Left ventricle myocardium inferior (tissue), 1 donor: ENCODE measurements around the gene LTBP1. TPM values are rescaled to one million over a fixed set of nuclear protein-coding genes. Genes with fewer than 3 reads are reported as not detected.
A peak's percentile ranks its signal among the peaks of the same experiment; 100 is the strongest.

Source experiments
- DNase-seq: peaks from one replicate; pipeline ENCODE4 v3.0.0-alpha.2; 2020
- H3K27ac ChIP-seq: fragments of 200-600 bp; replicated peaks from 2 replicates; pipeline ENCODE4 v1.8.0; 2021
- H3K27me3 ChIP-seq: fragments of 200-600 bp; 2 replicates; pipeline ENCODE4 v1.8.0; 2021; ENCODE audit warnings: low read depth
- H3K36me3 ChIP-seq: fragments of 200-600 bp; 2 replicates; pipeline ENCODE4 v1.8.0; 2021
- H3K4me1 ChIP-seq: fragments of 200-600 bp; 2 replicates; pipeline ENCODE4 v1.8.0; 2021
- H3K4me3 ChIP-seq: fragments of 200-600 bp; 2 replicates; pipeline ENCODE4 v1.8.0; 2021; ENCODE audit warnings: mild to moderate bottlenecking, moderate library complexity
- H3K9me3 ChIP-seq: fragments of 200-600 bp; replicated peaks from 2 replicates; pipeline ENCODE4 v1.8.0; 2021
- CTCF ChIP-seq: fragments of 200-600 bp; IDR thresholded peaks from 2 replicates; pipeline ENCODE4 v1.8.0; 2021; ENCODE audit warnings: antibody characterized with exemption, mild to moderate bottlenecking, borderline replicate concordance
- intact Hi-C: fragments of 100-400 bp; cut with micrococcal nuclease; formaldehyde crosslinking; loops from one replicate; pipeline ENCODE4 v1.11.0; 2022
- total RNA-seq: library from RNA; stranded (reverse); fragmentation: NEBNext Ultra II Directional; extraction: Animal tissue kit (Norgen Biotek cat#: 25700); gene quantifications from one replicate; pipeline ENCODE4 v1.2.1, GENCODE V29; 2021
- donor health status: DM: no; HTN: yes; CAD: no; lungs with severe emphysema.

The LTBP1 gene
- total RNA-seq, 1 donor from 2014 or later, result 88.9 TPM

- H3K27ac ChIP-seq, result peak overlapping the region; percentile 61
- no peaks in the 10 kb centered on the region for H3K9me3 ChIP-seq
- DNase-seq, result no peak
- H3K27me3 ChIP-seq, result no peaks in the 10 kb centered on the region
- H3K4me1 ChIP-seq, result peaks cover 49% of the 10 kb centered on the region
- TF ChIP-seq CTCF, result no peak
- H3K4me3 ChIP-seq, result no peak overlapping the region
- no peaks in the 10 kb centered on the region for H3K36me3 ChIP-seq
- intact Hi-C loops, result no loop called here
Measured at GRCh38 chr2:33322612-33323011, 375.9 kb downstream of the LTBP1 start.

- Histone ChIP-seq H3K4me3 (no peak overlapping the region), H3K4me1 (peaks cover 45% of the 10 kb centered on the region), H3K36me3 (no peaks in the 10 kb centered on the region), H3K27me3 (no peaks in the 10 kb centered on the region), H3K9me3 (no peaks in the 10 kb centered on the region), H3K27ac (no peak overlapping the region)
- intact Hi-C loops, result no loop called here
- no peak for DNase-seq
- TF ChIP-seq CTCF, result no peak
Measured at GRCh38 chr2:33323957-33324356, 377.2 kb downstream of the LTBP1 start.

- intact Hi-C loops, result no loop called here
- Histone ChIP-seq H3K27me3 (no peaks in the 10 kb centered on the region), H3K4me1 (peaks cover 28% of the 10 kb centered on the region), H3K27ac (no peak overlapping the region), H3K9me3 (no peaks in the 10 kb centered on the region), H3K4me3 (no peak overlapping the region), H3K36me3 (no peaks in the 10 kb centered on the region)
- no peak for TF ChIP-seq CTCF
- DNase-seq, result no peak
Measured at GRCh38 chr2:33326100-33326499, 379.3 kb downstream of the LTBP1 start.

GRCh38 chr2:33333433-33333832, 386.7 kb downstream of the LTBP1 start:
- Histone ChIP-seq H3K4me3 (no peak overlapping the region), H3K9me3 (no peaks in the 10 kb centered on the region), H3K36me3 (no peaks in the 10 kb centered on the region), H3K4me1 (no peaks in the 10 kb centered on the region), H3K27ac (no peak overlapping the region), H3K27me3 (no peaks in the 10 kb centered on the region)
- intact Hi-C loops, result no loop called here
- DNase-seq, result no peak
- no peak for TF ChIP-seq CTCF

- no peak for TF ChIP-seq CTCF
- no peaks in the 10 kb centered on the region for H3K9me3 ChIP-seq
- no peaks in the 10 kb centered on the region for H3K36me3 ChIP-seq
- no peak overlapping the region for H3K27ac ChIP-seq
- DNase-seq, result no peak
- H3K4me3 ChIP-seq, result no peak overlapping the region
- H3K27me3 ChIP-seq, result no peaks in the 10 kb centered on the region
- no peaks in the 10 kb centered on the region for H3K4me1 ChIP-seq
- intact Hi-C loops, result no loop called here
Measured at GRCh38 chr2:33334083-33334482, 387.3 kb downstream of the LTBP1 start.

GRCh38 chr2:33335516-33335915, 388.8 kb downstream of the LTBP1 start:
- DNase-seq, result no peak
- peaks cover 10% of the 10 kb centered on the region for H3K4me1 ChIP-seq
- H3K27ac ChIP-seq, result no peak overlapping the region
- no peak overlapping the region for H3K4me3 ChIP-seq
- no peaks in the 10 kb centered on the region for H3K27me3 ChIP-seq
- no peaks in the 10 kb centered on the region for H3K9me3 ChIP-seq
- intact Hi-C loops, result no loop called here
- TF ChIP-seq CTCF, result no peak
- H3K36me3 ChIP-seq, result no peaks in the 10 kb centered on the region
